ENCODE data around the gene ANTKMT. TPM values are rescaled to one million over a fixed set of nuclear protein-coding genes. Genes with fewer than 3 reads are reported as not detected.

The ANTKMT gene
- total and polyA plus RNA-seq, 2 donors (not counting 3 experiments of a cell fraction or from before 2014, with no cell fraction given): 26.1 to 27.9 TPM

DNA sequence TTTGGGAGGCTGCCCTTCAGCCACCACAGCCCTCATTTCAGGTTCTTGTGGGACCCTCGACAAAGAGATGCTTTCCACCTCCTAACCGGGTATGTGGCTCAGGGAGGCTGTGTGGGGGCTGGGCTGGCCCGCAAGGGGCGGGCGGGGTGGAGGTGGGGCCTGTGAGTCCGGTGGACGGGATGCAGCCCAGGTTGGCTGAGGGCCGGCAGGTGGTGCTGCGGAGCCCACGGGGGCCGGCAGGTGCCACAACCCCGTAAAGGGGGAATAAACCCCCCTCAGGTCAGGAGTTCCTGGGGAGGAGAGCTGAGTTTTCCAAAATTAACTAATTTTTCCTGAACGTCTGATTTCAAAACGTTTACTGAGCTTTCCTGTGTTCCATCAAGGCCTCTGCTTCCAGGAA lies 24.8 kb downstream of the ANTKMT start:
- Histone ChIP-seq H3K4me3 (replicated peaks in 1 of 3; ENCODE audit: insufficient read depth in 1 of 3, low read depth in 1 of 3, low read length in 3 of 3) (no peak overlapping the region), H3K79me2 (ENCODE audit: control insufficient read depth, insufficient read depth, low read length) (no peaks in the 10 kb centered on the region), H3K4me2 (ENCODE audit: insufficient read depth, low read length) (no peak overlapping the region), H4K20me1 (replicated peaks; ENCODE audit: control insufficient read depth, extremely low read depth, insufficient read depth, low read length) (no peaks in the 10 kb centered on the region), H3K4me1 (ENCODE audit: control insufficient read depth, extremely low read depth, insufficient read depth, low read length) (peaks cover 4% of the 10 kb centered on the region), H3K9me1 (replicated peaks; ENCODE audit: control insufficient read depth, extremely low read depth, insufficient read depth, low read length) (no peaks in the 10 kb centered on the region), H3K27me3 (ENCODE audit: control insufficient read depth in 2 of 2, insufficient read depth in 2 of 2, low read length in 2 of 2) (no peaks in the 10 kb centered on the region), H3K9ac (replicated peaks; ENCODE audit: extremely low read depth, insufficient read depth, low read length) (no peak overlapping the region), H2AFZ (ENCODE audit: low read depth, low read length) (no peak overlapping the region), H3K27ac (ENCODE audit: insufficient read depth, low read depth, low read length) (no peak overlapping the region), H3K36me3 (ENCODE audit: control insufficient read depth in 2 of 2, extremely low read depth in 1 of 2, insufficient read depth in 2 of 2, low read length in 2 of 2) (no peaks in the 10 kb centered on the region), H3K9me3 (replicated peaks; ENCODE audit: control insufficient read depth, insufficient read depth, low read length) (no peaks in the 10 kb centered on the region)
- no peak for DNase-seq (ENCODE audit: low read depth, low spot score)
- ChIA-PET CTCF (interaction anchor here (1.0 kb wide), 1 partner anchor 42 kb away, joined by 3 read pairs; the partner anchor contains the start of genes CHTF18 and RPUSD1), POLR2A (no interaction called here)
- intact Hi-C loops (cut with micrococcal nuclease): no loop called here
- no peak for FAIRE-seq
- TF ChIP-seq, protein P1, sequence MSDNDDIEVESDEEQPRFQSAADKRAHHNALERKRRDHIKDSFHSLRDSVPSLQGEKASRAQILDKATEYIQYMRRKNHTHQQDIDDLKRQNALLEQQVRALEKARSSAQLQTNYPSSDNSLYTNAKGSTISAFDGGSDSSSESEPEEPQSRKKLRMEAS (IDR thresholded peaks at IDR 0.05; ENCODE audit: insufficient read depth, insufficient read length): no peak
- TF ChIP-seq, protein P2, sequence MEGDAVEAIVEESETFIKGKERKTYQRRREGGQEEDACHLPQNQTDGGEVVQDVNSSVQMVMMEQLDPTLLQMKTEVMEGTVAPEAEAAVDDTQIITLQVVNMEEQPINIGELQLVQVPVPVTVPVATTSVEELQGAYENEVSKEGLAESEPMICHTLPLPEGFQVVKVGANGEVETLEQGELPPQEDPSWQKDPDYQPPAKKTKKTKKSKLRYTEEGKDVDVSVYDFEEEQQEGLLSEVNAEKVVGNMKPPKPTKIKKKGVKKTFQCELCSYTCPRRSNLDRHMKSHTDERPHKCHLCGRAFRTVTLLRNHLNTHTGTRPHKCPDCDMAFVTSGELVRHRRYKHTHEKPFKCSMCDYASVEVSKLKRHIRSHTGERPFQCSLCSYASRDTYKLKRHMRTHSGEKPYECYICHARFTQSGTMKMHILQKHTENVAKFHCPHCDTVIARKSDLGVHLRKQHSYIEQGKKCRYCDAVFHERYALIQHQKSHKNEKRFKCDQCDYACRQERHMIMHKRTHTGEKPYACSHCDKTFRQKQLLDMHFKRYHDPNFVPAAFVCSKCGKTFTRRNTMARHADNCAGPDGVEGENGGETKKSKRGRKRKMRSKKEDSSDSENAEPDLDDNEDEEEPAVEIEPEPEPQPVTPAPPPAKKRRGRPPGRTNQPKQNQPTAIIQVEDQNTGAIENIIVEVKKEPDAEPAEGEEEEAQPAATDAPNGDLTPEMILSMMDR (IDR thresholded peaks at IDR 0.05; ENCODE audit: extremely low read depth in 1 of 2, insufficient read depth in 1 of 2, low read depth in 1 of 2, low read length in 2 of 2): peak in 1 of 2 donors; percentile 19
- TF ChIP-seq GATA2 (IDR thresholded peaks at IDR 0.05; ENCODE audit: insufficient read depth, insufficient read length, low read depth, low read length): no peak
- no peak for TF ChIP-seq POLR2A (IDR thresholded peaks at IDR 0.05; ENCODE audit: low read depth, low read length)
- dilution Hi-C loops (cut with MboI; ENCODE audit: extremely low pct_ligation_motif_present, low sequenced_read_pairs): no loop called here
- BruUV-seq (replicated peaks): no TSS peak

DNA sequence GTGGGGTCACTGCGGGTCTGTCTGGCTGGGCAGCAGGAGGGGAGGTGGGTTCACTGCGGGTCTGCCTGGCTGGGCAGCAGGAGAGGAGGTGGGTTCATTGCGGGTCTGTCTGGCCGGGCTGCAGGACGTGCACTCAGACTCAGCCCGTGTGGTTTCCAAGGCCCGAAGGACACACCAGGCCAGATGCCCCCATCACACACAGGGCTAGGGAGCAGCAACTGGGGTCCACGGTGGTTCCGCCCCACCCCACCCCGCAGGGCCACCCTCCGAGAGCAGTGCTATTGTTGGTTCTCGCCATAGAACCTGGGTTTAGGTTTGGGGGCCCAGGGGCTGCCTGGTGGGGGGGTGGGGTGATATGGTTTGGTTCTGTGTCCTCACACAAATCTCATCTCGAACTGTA lies 25.7 kb downstream of the ANTKMT start:
- no peak overlapping the region for H3K9ac ChIP-seq (replicated peaks; ENCODE audit: extremely low read depth, insufficient read depth, low read length)
- H2AFZ ChIP-seq (ENCODE audit: low read depth, low read length): no peak overlapping the region
- no TSS peak for BruUV-seq (replicated peaks)
- no peaks in the 10 kb centered on the region for H3K9me3 ChIP-seq (replicated peaks; ENCODE audit: control insufficient read depth, insufficient read depth, low read length)
- no peaks in the 10 kb centered on the region for H3K9me1 ChIP-seq (replicated peaks; ENCODE audit: control insufficient read depth, extremely low read depth, insufficient read depth, low read length)
- H3K4me1 ChIP-seq (ENCODE audit: control insufficient read depth, extremely low read depth, insufficient read depth, low read length): no peaks in the 10 kb centered on the region
- dilution Hi-C loops (cut with MboI; ENCODE audit: extremely low pct_ligation_motif_present, low sequenced_read_pairs): no loop called here
- no peak overlapping the region for H3K27ac ChIP-seq (ENCODE audit: insufficient read depth, low read depth, low read length)
- intact Hi-C loops (cut with micrococcal nuclease): no loop called here
- H3K79me2 ChIP-seq (ENCODE audit: control insufficient read depth, insufficient read depth, low read length): no peaks in the 10 kb centered on the region
- CTCF ChIA-PET: no interaction called here
- H3K4me2 ChIP-seq (ENCODE audit: insufficient read depth, low read length): no peak overlapping the region
- POLR2A ChIA-PET: no interaction called here
- peaks cover 0 to 2% of the 10 kb centered on the region in 2 experiments for H3K27me3 ChIP-seq (ENCODE audit: control insufficient read depth in 2 of 2, insufficient read depth in 2 of 2, low read length in 2 of 2)
- no peaks in the 10 kb centered on the region for H4K20me1 ChIP-seq (replicated peaks; ENCODE audit: control insufficient read depth, extremely low read depth, insufficient read depth, low read length)
- DNase-seq (ENCODE audit: low read depth, low spot score): no peak
- no peak overlapping the region for H3K4me3 ChIP-seq (replicated peaks in 1 of 3; ENCODE audit: insufficient read depth in 1 of 3, low read depth in 1 of 3, low read length in 3 of 3)
- no peaks in the 10 kb centered on the region for H3K36me3 ChIP-seq (ENCODE audit: control insufficient read depth in 2 of 2, extremely low read depth in 1 of 2, insufficient read depth in 2 of 2, low read length in 2 of 2)
- no peak for TF ChIP-seq MYC (IDR thresholded peaks at IDR 0.05; ENCODE audit: low read depth, low read length)
- TF ChIP-seq, protein P1 (IDR thresholded peaks at IDR 0.05; ENCODE audit: insufficient read depth, insufficient read length): no peak
- TF ChIP-seq EZH2 (IDR thresholded peaks at IDR 0.05; ENCODE audit: borderline replicate concordance, low read depth, low read length, severe bottlenecking): no peak
- TF ChIP-seq GATA2 (IDR thresholded peaks at IDR 0.05; ENCODE audit: insufficient read depth, insufficient read length, low read depth, low read length): no peak
- TF ChIP-seq, protein P2 (IDR thresholded peaks at IDR 0.05; ENCODE audit: extremely low read depth in 1 of 2, insufficient read depth in 1 of 2, low read depth in 1 of 2, low read length in 2 of 2): no peak
- TF ChIP-seq FOS (IDR thresholded peaks at IDR 0.05; ENCODE audit: borderline replicate concordance, insufficient read depth, low read length): no peak
- no peak for TF ChIP-seq JUN (IDR thresholded peaks at IDR 0.05; ENCODE audit: borderline replicate concordance, insufficient read depth, insufficient read length, low read depth)
- TF ChIP-seq POLR2AphosphoS5 (IDR thresholded peaks at IDR 0.05; ENCODE audit: insufficient read depth, low read depth, low read length): no peak
- TF ChIP-seq POLR2A (IDR thresholded peaks at IDR 0.05; ENCODE audit: low read depth, low read length): no peak
- no peak for FAIRE-seq

All from endothelial cell of umbilical vein (primary cell).